GM12872 (cell line): ENCODE results near the gene SORCS2.

ENCODE experiments used
- CTCF ChIP-seq: IDR thresholded peaks from 3 replicates; pipeline ENCODE4 v1.5.1; 2011; ENCODE audit warnings: low read depth, mild to moderate bottlenecking, low read length, moderate library complexity; ENCODE audit not compliant: insufficient read depth

SORCS2 gene

GRCh38 chr4:7187168-7187535, 5.2 kb upstream of the SORCS2 start:
- TF ChIP-seq CTCF = no peak

GRCh38 chr4:7187691-7188090, 4.6 kb upstream of the SORCS2 start:
- no peak for TF ChIP-seq CTCF

- no peak for TF ChIP-seq CTCF
Observed at GRCh38 chr4:7189066-7189465, 3.3 kb upstream of the SORCS2 start.

- no peak for TF ChIP-seq CTCF
Observed at GRCh38 chr4:7189475-7190277, 2.7 kb upstream of the SORCS2 start.

- no peak for TF ChIP-seq CTCF
Observed at GRCh38 chr4:7190278-7190594, 2.1 kb upstream of the SORCS2 start.

GRCh38 chr4:7190691-7191545, 1.4 kb upstream of the SORCS2 start:
- TF ChIP-seq CTCF = no peak

GRCh38 chr4:7191546-7192251, 639 bp upstream of the SORCS2 start:
- no peak for TF ChIP-seq CTCF
